ENCODE results near the gene ADAM8.
"Not testable (repeated sequence)": the region's sequence is repeated elsewhere in the genome, so short reads cannot be mapped to it uniquely, and the experiment has no call there.

The ADAM8 gene

DNA sequence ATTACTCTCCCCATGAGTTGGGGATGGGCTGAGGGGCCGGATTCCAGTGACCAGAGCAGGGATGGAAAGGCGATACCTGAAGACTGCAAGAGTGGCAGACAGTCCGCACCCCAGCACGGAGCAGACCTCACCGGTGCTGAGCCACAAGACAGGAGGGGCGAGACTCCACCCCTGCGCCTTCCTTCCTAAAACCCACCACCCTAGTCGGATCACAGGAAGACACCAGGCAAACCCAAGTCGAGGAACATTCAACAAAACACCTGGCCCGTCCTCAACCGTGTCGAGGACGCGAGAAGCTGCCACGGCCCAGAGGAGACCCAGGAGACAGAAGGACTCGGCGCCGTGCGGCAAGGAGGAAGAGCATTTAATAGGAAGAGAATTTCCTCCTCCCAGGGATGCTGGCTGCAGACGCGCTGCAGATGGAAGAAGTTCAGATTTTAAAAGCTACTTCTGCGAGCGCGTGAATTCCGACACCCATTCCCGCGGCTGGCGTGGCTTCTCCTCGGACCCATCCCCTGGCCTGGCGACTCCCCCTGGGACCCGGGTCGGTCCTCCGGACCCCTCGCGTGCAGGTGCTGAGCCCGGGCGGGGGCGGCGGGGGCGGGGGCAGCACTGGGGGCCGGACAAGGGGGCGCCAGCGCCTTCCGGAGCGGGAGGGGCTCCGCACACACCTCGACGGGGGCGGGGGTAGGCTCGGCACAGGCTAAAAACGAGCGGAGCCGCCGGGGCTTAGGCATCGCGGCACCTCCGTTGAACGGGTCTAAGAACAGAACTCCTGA is 47.2 kb downstream of the ADAM8 start:
- no peak for DNase-seq

GRCh38 chr10:133227256-133227655 is 49.4 kb downstream of the ADAM8 start:
- DNase-seq, result no peak

DNA sequence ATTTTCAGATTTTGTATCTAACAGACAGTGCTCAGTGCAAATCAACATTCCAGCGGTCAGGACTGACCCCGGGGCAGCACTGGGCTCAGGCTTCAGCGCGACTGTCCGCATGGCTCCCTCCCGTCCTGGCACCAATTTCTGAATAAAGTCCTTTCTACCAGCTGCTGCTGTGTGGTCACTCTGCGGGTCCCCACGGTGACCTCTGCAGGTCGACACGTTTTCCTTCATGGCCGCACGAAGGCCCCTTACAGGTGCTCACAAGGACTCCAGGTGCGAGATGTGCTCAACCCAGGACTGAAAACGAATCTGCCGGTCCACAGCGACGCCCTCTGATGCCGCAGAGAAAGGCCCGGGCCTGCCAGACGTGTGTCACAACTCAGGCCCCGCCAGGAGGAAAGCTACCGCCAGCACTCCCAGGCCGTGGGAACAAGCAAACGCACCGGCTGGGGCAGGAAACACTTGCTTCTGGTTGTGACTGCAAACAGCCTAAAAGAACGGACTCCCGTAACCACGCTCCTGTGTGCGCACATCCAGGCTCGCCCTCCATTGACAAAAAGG is 50.3 kb downstream of the ADAM8 start:
- no peak for DNase-seq

GRCh38 chr10:133225707-133226191 is 50.9 kb downstream of the ADAM8 start:
- no peak for DNase-seq

GRCh38 chr10:133224756-133225372 is 51.8 kb downstream of the ADAM8 start:
- DNase-seq, result no peak

DNA sequence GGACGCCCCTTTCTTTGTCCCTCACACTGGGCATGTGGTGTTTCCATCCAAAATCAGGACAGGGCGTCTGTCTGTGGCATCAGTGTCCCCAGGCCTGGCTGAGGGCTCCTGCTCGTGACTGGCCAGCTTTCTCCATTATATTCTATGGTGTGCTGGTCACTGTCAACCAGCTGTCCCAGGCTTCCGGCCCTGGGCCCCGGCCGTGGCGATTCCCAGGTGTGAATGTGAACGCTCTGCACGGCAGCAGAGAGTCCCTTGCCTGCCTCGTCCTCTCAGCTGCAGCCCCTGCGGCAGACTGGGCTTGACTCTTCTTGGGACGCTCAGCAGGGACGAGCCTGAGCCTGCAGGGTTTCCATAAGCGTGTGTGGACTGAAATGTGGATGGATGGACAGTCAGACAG is 52.6 kb downstream of the ADAM8 start:
- no peak for DNase-seq

- DNase-seq, result not testable (repeated sequence)
Observed at GRCh38 chr10:133221756-133222155, 54.9 kb downstream of the ADAM8 start.

- DNase-seq, result no peak
Observed at GRCh38 chr10:133221331-133221730, 55.3 kb downstream of the ADAM8 start.

GRCh38 chr10:133219782-133220181 is 56.9 kb downstream of the ADAM8 start:
- no peak for DNase-seq

- no peak for DNase-seq
Observed at GRCh38 chr10:133218891-133219290, 57.8 kb downstream of the ADAM8 start.

GRCh38 chr10:133217800-133218589 is 58.7 kb downstream of the ADAM8 start:
- no peak for DNase-seq

DNA sequence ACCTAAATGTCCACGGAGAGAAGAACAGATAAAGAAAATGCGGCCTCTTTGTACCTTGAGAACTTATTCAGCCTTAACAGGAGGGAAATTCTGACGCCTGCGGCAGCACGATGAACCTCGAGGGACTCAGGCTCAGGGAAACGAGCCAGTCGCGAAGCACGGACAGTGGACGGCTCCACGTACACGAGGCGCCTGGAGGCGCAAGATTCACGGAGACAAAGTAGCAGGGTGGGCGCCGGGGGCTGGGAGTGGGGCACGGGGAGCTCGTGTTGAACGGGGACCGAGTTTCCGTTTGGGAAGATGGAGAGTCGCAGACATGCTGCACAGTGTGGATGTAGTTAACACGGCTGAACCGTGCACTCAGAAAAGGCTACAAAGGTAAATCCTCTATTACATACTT is 59.9 kb downstream of the ADAM8 start:
- no peak for DNase-seq

DNA sequence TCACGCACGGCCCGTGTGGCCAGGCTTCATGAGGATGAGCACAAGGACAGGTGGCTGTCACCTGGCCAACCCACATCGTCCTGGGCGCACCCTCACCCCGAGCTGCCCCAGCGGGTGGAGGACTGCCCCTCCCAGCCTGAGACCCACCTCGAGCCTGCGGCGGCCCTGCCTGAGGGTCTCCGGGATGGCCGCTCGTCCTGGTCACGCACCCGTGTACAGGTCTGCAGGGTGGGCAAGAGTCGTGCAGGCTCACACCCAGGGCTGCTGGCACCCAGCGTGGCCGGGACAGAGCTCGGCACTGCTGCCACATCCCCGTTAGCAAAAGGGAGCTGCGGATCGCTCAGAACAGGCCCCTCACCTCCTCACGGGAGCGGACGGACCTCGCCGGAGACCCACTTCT is 61.1 kb downstream of the ADAM8 start:
- DNase-seq, result no peak

- DNase-seq, result no peak
Observed at GRCh38 chr10:133214468-133215410, 61.9 kb downstream of the ADAM8 start.

DNA sequence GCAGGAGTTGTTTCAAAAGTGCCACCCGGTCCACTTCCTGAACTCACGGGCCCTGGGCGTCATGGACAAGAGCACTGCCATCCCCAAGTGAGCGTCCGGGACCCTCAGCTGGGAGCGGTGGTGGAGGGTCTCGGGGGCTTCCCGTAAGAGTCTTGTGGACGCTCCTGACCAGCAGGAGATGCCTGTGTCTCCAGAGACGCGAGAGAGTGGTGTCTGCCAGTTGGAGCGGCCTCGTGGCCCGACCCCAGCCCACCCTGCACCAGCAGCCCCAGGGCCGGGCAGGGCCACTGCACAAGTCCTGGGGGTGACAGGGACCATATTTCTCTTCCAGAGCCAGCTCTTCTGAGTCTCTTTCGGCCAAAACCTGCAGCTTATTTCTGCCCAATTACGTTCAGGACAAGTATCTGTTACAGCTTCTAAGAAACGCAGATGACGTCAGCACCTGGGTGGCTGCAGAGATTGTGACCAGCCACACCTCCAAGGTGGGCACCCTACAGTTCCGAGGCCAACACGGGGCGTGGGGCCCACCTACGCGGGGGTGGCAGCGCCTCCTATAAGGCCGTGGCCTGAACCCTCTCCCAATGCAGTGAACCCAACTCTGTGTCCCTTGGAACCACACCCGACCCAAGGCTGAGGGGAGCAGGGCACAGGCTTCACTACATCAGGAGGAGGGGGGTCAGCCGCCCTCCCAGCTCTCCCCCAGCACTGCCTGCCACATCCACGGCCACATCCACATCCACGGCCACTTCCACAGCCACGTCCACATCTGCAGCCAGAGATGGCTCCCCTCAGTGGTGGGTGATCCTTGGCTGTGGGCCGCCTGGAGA is 62.8 kb downstream of the ADAM8 start:
- no peak for DNase-seq

DNA sequence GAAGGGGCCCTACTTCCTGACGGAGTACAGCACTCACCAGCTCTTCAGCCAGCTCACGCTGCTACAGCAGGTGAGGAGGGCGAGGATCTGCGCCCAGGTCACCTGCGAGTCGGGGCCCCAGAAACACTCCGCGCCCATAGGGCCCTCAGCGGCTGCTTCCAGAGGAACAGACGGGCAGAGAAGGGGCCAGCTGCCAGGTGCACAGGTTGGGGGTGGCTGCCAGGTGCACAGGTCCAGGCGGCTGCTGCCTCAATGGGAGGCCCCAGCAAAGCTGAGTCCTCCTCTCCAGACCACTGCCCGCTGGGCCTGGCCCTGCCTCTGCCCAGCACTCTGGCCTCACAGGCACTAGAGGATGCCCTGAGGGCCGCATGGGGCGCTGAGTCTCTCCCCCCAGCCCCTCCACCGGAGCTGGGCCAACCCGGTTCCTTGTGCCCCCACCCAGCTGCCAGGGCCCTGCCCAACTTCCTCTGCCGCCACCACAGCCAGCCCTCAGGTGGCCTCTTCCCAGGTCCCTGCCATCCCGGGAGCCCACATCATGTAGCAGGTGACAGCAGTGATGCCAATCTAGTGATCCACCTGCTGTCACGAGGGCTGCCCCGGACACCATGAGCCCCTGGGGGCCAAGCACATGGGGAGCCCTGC is 63.7 kb downstream of the ADAM8 start:
- DNase-seq, result no peak
